HG03432 (cell line): ENCODE measurements around the gene IP6K3.

Experiments used
- ATAC-seq: cut with Tn5 transposase; IDR thresholded peaks from one replicate; pipeline ENCODE4 v1.9.1; 2021; ENCODE audit warnings: mild to moderate bottlenecking, moderate library complexity; ENCODE audit not compliant: unreplicated experiment

Gene IP6K3

DNA sequence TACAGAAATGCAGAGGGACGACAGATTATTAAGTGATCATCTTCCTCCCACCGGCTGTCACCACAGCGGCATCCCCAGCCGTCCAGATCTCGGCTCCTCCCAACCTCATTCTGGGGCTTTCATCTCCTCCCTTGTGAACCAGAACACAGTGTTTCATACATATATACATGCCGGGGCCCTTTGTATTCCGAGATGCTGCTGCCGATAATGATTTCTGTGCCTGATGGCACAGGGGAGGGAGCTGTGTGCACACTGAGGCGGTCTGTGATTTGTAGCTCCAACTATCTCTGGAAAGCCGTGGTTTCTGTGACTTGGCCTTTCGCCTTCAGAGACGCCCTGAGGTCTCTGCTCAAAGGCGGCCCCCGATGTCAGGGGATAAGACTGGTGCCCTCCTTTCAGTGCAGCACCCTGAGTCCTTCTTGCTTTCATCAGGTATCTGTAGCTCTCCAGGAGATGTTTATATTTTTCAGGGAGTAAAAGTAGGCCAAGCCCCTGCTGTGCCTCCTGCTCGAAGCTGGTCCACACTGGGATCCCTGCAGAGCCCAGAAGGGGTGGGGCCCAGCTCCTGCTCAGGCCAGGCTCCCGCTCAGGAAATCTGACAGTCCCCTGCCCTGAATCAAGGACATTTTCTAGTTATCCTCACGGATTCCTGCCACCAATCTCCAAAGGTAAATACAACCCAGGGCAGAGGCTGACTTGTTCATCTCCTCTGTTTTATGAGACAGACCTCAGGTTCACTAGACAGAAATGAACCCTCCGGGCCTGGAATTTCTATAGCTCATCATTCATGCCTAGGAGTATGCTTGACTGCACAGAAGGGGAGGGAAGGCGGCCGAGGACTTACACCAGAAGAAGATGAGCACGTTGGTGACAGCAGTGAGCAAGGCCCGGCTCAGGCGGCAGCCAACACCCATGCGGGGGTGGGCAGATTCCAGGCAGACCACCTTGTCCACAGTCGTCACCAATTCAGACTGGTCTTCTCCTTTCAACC, 31.0 kb upstream of the IP6K3 start:
- ATAC-seq, result no peak

DNA sequence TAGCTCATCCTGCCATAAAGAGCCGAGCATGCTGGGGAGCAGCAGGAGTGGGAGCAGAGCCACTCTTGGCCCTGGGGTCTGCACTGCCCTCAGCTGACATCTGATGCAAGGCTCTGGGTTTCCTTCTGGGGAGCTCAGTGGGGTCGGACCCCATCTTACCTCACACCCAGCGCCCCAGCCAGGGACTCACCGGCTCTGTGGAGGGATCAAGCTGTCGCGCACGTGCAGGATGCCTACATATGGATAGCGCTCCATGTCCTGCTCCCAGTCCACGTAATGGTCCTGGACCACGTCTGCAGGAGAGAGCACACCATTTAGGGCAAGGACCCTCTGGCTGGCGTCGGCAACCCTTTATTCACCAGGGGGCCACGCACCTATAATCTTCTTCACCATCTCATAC, 30.1 kb upstream of the IP6K3 start:
- ATAC-seq, result no peak

DNA sequence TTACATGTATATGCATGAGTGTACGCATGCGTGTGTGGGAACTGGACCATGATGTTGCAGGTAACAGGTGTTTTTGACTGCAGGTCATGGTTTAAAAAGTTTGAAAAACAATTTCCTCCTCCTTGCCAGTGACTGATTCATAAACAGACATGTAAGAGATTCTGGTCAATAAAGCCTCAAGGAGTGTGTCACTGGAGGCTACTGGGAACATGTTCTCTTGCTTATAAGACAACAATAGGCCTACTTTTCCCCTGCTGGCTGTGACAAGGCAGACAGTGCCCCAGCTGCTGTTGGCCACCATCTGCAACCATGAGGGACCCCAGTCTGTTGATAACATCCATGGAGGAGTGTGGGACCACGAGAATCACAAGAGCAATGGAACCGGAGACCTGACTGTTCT, 29.5 kb upstream of the IP6K3 start:
- no peak for ATAC-seq

GRCh38 chr6:33774774-33775173, 28.1 kb upstream of the IP6K3 start:
- ATAC-seq, result no peak

DNA sequence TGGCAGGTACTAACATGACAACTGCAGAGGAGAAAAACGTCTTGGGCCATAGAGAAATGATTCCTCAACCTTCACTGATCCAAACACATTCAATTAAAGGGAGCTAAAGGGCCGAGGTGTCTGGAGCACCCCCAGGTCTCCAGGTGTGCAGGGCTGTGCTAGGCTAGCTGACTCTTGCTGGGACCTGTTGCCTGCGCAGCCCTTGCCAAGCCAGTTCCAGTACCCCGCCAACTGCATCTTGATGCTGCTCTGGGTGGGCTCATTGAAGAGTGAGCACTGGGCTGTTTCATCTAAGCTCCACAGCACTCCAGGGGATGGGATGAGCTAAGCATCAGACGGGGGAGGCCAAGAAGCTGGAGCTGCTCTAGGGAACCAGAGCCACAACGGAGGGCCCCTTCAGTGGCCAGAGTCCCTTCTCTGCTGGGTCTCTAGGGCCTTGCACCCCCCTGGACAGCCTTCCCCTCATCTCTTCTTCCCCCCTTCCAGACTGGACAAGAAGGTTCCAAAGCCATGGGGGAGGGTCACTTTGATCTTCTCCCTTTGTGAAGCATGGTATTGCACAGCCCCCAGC, 26.3 kb upstream of the IP6K3 start:
- ATAC-seq, result no peak

DNA sequence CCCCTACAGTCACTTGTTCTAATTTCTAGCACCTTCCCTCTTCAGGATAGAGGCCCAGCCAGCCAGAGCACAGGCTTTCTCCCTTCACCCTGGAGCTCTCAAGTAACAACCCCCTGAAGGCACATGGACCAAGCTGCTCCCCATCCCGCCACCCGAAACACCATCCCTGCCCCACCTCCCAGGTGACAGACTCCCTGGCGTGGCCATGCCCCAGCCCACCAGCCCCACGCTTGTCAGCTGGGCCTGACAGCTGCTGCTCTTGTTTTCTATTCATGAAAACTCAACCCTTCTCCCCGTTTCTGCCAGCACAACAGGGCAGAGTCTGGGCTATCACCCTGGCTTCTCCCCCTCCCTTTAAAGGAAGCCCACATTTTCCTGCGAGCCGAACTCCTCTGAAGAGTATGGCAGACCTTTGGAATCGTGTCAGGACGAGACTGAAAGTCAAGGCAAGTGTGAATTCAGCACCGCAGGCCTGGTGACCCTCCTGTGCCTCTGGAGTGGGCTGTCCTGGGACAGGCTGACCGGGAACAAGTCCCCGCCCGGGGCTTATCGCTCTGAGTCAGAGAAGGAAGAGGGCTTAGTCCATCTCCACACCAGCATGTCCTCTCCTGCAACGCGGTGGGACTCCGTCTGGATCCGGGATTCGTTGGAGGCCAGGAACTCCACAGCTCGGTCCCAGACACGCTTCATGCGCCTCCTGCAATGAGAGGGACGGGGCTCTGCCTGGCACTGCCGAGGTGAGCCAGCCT, 25.6 kb upstream of the IP6K3 start:
- ATAC-seq, result no peak

DNA sequence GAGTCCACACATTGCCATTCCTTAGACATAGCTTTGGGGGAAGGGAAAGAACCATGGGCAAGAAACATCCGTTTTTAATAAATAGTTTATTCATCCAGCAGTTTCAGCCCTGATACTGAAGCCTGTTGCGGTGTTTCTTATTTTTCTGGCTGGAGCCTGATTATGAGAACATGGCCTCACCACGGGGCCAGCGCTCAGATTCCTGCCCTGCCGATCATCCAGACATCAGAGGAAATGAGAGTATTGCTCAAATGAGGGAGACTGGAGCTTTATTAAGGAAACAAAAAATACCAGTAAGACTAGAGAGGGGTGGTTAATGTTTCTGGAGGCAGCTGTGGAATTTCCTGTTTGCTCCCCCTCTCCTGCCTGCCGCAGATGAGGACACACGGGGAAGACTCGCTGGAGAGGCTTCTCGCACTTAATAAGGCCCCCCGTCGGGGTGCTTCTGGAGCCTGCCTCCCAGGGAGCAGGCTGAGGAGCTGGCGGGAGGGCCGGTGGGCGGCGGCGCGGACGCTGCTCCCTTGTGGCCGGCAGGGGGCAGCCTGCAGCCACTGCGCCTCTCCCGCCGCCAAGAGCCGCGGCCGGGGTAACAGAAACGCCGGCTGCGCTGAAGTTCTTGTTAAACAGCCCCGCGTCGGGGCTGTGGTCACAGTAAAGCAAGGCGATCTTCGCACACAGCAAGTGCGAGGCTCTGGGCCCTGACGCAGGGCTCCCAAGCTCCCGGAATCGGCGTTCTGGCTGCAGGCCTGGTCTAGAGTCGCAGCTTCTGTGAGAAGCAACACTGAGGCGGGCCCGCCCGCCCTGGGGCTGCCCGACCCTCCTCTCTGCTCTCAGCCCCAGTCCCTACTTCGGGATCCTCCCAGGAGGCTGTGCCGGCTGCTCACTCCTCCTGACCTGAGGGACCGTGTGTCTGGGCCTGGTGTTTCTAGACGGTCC, 24.7 kb upstream of the IP6K3 start:
- ATAC-seq, result peak; percentile 64

- no peak for ATAC-seq
Observed at GRCh38 chr6:33770833-33771145, 24.1 kb upstream of the IP6K3 start.

- ATAC-seq, result no peak
Observed at GRCh38 chr6:33770124-33770832, 23.6 kb upstream of the IP6K3 start.

GRCh38 chr6:33769248-33769821, 22.6 kb upstream of the IP6K3 start:
- no peak for ATAC-seq

DNA sequence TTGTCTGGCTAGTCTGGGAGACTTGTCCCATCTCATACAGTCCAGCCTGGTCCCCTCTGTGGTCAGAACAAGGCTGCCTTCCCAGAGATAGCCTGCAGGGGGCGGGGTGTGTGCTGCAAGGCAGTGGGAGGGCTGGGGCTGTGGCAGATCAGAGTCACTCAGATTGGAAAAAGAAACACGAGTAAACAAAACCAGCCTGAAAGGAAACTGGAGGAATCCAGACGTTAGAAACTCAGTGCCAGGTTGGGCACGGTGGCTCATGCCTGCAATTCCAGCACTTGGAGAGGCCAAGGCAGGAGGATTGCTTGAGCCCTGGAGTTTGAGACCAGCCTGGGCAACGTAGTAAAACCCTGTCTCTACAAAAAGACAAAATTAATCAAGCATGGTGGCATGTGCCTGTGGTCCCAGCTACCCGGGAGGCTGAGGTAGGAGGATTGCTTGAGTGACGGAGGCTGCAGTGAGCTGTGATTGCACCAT, 22.0 kb upstream of the IP6K3 start:
- ATAC-seq, result no peak

- no peak for ATAC-seq
Observed at GRCh38 chr6:33766921-33767907, 20.5 kb upstream of the IP6K3 start.

DNA sequence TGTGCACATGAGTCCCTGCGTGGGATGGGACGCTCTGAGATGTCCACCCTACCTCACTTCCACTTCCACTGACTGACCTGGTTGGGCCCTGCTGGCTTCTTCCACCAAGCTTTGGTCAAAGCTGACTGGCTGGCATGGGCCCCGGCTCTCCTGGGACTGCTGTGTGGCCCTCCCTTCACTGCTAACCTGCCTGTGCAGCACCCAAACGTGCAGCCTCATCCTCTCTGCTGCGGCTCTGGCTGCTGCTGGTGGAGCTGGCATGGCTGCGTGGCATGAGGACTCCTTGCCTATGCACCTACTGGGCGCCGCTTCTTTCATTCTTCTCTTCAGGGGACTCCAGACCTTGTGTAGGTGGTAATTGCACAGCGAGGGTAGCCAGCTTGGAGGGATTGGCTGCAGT, 18.7 kb upstream of the IP6K3 start:
- no peak for ATAC-seq

DNA sequence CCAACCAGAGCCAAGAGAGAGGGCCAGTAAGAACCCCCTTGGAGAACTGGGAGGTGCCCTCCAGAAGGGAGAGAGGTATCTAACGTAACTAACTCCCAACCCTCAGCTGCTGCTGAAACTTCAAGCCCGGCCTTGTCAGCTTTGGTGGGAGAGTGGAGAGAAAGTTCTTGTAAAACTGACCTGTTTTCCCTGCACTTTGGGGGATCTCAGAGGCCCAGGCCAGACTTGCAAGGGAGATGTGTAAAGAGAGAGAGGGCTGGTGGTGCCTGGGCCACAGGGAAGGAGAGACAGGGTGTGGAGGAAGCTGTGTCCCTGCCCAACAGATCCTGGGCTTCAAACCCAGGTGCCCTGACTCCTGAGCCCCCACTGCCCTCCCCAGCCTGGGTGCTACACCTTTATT, 17.3 kb upstream of the IP6K3 start:
- ATAC-seq, result no peak

DNA sequence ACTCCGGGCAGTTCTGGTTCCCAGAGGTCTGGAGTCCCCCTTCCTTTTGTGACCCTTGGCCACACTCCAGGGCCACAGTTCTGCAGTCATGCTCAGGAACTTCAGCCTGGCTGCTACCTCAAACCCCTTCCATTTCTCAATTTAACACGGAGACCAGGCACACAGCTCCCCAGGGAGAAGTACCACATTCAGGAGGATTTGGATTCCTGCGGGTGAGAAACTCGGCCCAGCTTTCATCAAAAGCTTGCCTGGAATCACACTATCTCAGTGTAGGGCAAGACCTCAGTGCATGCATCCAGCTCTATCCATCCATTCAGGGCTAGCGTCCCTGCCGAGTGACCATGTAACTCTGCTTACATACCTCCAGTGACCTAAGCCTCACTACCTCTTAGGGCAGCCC, 16.8 kb upstream of the IP6K3 start:
- ATAC-seq, result no peak

- no peak for ATAC-seq
Observed at GRCh38 chr6:33762713-33763112, 16.0 kb upstream of the IP6K3 start.

DNA sequence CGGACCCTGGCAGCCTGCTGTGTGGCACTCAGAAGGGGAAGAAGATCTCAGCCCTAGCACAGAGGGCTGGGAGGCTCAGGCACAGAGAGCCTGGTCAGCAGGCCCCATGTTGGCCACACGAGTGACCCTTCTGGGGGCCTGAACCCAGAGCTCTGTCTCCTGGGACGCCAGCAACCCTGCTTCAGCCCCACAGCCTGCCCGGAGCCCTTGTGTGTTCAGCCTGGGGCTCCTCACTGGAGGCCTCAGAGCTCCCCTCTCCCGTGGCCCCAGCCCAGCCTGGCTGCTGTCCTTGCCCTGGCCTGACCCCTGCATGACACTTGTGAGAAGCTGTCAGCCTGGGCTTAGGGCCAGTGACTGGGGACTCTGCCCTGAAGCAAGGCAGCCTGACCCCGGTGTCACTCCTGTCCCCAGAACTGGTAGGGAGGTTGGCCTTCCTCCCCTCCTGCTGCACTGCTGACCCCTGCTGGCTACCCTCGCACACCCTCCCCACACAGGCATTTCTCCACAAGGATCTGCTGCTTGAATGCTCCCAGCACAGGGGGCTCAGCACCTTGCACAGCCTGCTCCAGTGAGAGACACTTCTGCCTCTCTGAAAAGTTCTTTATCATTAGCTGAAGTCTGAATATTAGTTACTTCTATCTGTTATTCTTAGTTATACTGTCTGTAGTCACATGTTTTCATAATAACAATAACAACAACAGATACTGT, 15.4 kb upstream of the IP6K3 start:
- ATAC-seq, result no peak

DNA sequence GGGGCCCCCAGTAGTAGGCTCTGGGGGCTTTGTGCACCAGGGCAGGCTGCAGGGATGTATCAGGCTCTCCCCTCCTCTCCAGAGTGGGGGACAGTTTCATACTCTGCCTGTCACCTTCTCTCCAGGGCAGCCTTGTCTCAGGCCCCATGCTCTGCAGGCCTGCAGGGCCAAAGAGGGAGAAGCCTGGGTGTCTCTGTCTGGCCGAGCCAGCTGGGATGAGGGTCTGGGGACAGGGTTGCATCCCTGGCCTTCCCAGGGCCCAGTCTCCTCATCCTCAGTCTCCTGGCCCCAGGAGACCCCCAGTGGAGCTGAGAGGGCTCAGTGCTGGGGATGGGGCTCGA, 14.8 kb upstream of the IP6K3 start:
- ATAC-seq, result no peak
